Right lobe of liver (tissue), 4 donors: Measurements from ENCODE around the gene MTMR1.

Experiments used
- CTCF ChIP-seq, 4 donors: fragments of 200-600 bp in 3 of 4; fragments of 450-650 bp in 1 of 4; IDR thresholded peaks; one replicate each; pipeline versions ENCODE4 v1.5.1 to v1.8.0; 2016 to 2022; ENCODE audit warnings: antibody characterized with exemption in 4 of 4, mild to moderate bottlenecking in 2 of 4
- POLR2A ChIP-seq: fragments of 450-650 bp; IDR thresholded peaks from one replicate; pipeline ENCODE4 v1.6.1; 2017; ENCODE audit warnings: antibody characterized with exemption, mild to moderate bottlenecking
- donor health status: DM: no; HTN: no; CAD: no.
- donor health status: DM: no; HTN: no; CAD: no.
- donor health status: DM: no; HTN: yes; CAD: no.

DNA sequence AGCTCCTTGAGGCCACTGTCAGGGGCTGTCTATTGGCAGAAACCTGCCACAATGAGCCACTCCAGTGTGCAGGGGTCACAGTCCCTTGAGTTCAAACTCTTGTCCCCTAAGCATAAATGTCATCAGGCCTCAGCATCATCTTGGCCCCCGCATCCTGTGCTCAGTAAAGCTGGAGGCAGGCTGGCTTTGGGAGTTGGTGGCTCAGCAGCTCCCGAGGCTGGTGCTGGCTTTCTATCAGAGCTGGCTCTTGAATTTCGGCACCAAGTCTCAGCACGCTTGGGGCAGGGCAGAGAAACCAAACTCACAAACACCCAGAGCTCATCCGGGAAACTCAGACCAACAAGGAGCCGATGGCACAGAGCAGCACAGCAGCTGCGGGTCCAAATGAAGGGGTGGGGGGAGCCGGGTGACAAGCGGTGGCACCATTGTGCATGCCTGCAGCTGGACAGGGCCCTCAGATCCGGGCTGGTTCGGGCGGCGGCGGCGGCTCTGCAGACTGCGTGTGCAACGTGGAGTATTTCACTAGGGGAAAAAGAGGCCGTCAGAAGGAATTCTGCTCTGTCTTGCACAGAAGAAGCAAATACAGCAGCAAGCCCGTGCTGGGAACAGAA, 75.5 kb downstream of the MTMR1 start:
- TF ChIP-seq CTCF (IDR thresholded peaks at IDR 0.05) (no peak), POLR2A (no peak)
